Thoracic aorta (tissue), 2 donors: ENCODE results near the gene SPATA33. TPM values are rescaled to one million over a fixed set of nuclear protein-coding genes. Genes with fewer than 3 reads are reported as not detected.

ENCODE experiments used
- ATAC-seq: fragments of 150-250 bp; one replicate; pipeline ENCODE4 v1.8.0; 2017; ENCODE audit warnings: low read depth; ENCODE audit not compliant: insufficient number of reproducible peaks, low FRiP score
- DNase-seq: peaks from one replicate; pipeline ENCODE4 v3.0.0-alpha.2; 2020; ENCODE audit warnings: low spot score
- H3K27ac ChIP-seq, 2 donors: fragments of 200-600 bp; sonication (generic); 1 replicate in 1 of 2; 2 replicates in 1 of 2; pipeline ENCODE4 v1.5.1; 2016; ENCODE audit warnings: mild to moderate bottlenecking in 2 of 2, moderate library complexity in 2 of 2
- H3K27me3 ChIP-seq: fragments of 200-600 bp; sonication (generic); replicated peaks from 2 replicates; pipeline ENCODE4 v1.6.0; 2016; ENCODE audit warnings: mild to moderate bottlenecking; ENCODE audit not compliant: insufficient read depth
- H3K36me3 ChIP-seq: fragments of 200-600 bp; sonication (generic); one replicate; pipeline ENCODE4 v1.5.1; 2016
- H3K4me1 ChIP-seq, 2 donors: fragments of 200-600 bp; sonication (generic); 1 replicate in 1 of 2; 2 replicates in 1 of 2; pipeline versions ENCODE4 v1.5.1 to v1.6.0; 2016; ENCODE audit warnings: low read depth in 2 of 2, mild to moderate bottlenecking in 1 of 2; ENCODE audit not compliant: control insufficient read depth in 1 of 2
- H3K4me3 ChIP-seq: fragments of 200-600 bp; sonication (generic); 2 replicates; pipeline ENCODE4 v1.5.1; 2016; ENCODE audit warnings: mild to moderate bottlenecking
- H3K9me3 ChIP-seq: fragments of 200-600 bp; sonication (generic); 2 replicates; pipeline ENCODE4 v1.5.1; 2016
- CTCF ChIP-seq: fragments of 200-600 bp; sonication (generic); IDR thresholded peaks from one replicate; pipeline ENCODE4 v1.5.1; 2019; ENCODE audit warnings: antibody characterized with exemption
- total RNA-seq, 2 donors: library from RNA; depleted of rRNA; stranded (reverse); fragments of >200 nt; gene quantifications; one replicate each; pipeline versions ENCODE4 v1.1.0 to v1.2.3, GENCODE V29; 2016

The SPATA33 gene
- total RNA-seq, 2 donors from 2014 or later, result 3.2 to 3.9 TPM

GRCh38 chr16:89672177-89672941 lies 14.7 kb downstream of the SPATA33 start:
- no peak for DNase-seq
- no peak overlapping the region for H3K4me3 ChIP-seq
- no peaks in the 10 kb centered on the region for H3K27me3 ChIP-seq
- H3K4me1 ChIP-seq, result no peaks in the 10 kb centered on the region
- ATAC-seq, result no peak
- H3K36me3 ChIP-seq, result no peaks in the 10 kb centered on the region
- no peak for TF ChIP-seq CTCF
- no peaks in the 10 kb centered on the region for H3K9me3 ChIP-seq
- no peak overlapping the region for H3K27ac ChIP-seq

GRCh38 chr16:89678258-89678657 lies 20.6 kb downstream of the SPATA33 start:
- no peaks in the 10 kb centered on the region for H3K9me3 ChIP-seq
- ATAC-seq (no peak), DNase-seq (no peak)
- no peaks in the 10 kb centered on the region for H3K36me3 ChIP-seq
- H3K27me3 ChIP-seq, result no peaks in the 10 kb centered on the region
- H3K4me3 ChIP-seq, result no peak overlapping the region
- TF ChIP-seq CTCF, result no peak
- H3K27ac ChIP-seq, result no peak overlapping the region
- H3K4me1 ChIP-seq, result no peaks in the 10 kb centered on the region

- DNase-seq (no peak), ATAC-seq (no peak)
- TF ChIP-seq CTCF, result no peak
- Histone ChIP-seq H3K4me1 (peaks cover 5 to 8% of the 10 kb centered on the region in 2 donors), H3K27me3 (no peaks in the 10 kb centered on the region), H3K4me3 (peak overlapping the region; percentile 99), H3K27ac (no peak overlapping the region), H3K9me3 (no peaks in the 10 kb centered on the region), H3K36me3 (no peaks in the 10 kb centered on the region)
These were observed 28.3 kb downstream of the SPATA33 start for GRCh38 chr16:89685916-89686315.

- Histone ChIP-seq H3K27me3 (no peaks in the 10 kb centered on the region), H3K4me1 (peaks cover 5 to 8% of the 10 kb centered on the region in 2 donors), H3K27ac (peak within 1 kb of the TSS; percentile 63 to 79), H3K9me3 (no peaks in the 10 kb centered on the region), H3K36me3 (peaks cover 5% of the 10 kb centered on the region), H3K4me3 (peak within 1 kb of the TSS; percentile 99)
- peak; percentile 45 for DNase-seq
- peak; percentile 90 for ATAC-seq
- TF ChIP-seq CTCF, result no peak
These were observed 29.0 kb downstream of the SPATA33 start, which contains the start of gene CDK10 for GRCh38 chr16:89686520-89687091. Gene CDK10 (plus strand): TSS chr16:89686689. CDS start chr16:89686711, 22 bp downstream.

GRCh38 chr16:89687092-89687940 lies 29.7 kb downstream of the SPATA33 start:
- no peak for ATAC-seq

More at GRCh38 chr16:89687092-89687940, 29.7 kb downstream of the SPATA33 start:
- H3K27me3 ChIP-seq, result no peaks in the 10 kb centered on the region
- TF ChIP-seq CTCF, result no peak
- H3K4me1 ChIP-seq, result peaks cover 5 to 8% of the 10 kb centered on the region in 2 donors
- peaks cover 9% of the 10 kb centered on the region for H3K36me3 ChIP-seq
- H3K4me3 ChIP-seq, result peak overlapping the region; percentile 99
- DNase-seq, result no peak
- no peaks in the 10 kb centered on the region for H3K9me3 ChIP-seq
- H3K27ac ChIP-seq, result peak overlapping the region; percentile 63 to 79
